ENCODE measurements around the gene GTF2H2C. TPM values are rescaled to one million over a fixed set of nuclear protein-coding genes. Genes with fewer than 3 reads are reported as not detected.

The GTF2H2C gene
- total and polyA plus RNA-seq, 2 of the 8 experiments (the other 6 are each of a cell fraction or from before 2014, with no cell fraction given) = 20.8 to 45.1 TPM

DNA sequence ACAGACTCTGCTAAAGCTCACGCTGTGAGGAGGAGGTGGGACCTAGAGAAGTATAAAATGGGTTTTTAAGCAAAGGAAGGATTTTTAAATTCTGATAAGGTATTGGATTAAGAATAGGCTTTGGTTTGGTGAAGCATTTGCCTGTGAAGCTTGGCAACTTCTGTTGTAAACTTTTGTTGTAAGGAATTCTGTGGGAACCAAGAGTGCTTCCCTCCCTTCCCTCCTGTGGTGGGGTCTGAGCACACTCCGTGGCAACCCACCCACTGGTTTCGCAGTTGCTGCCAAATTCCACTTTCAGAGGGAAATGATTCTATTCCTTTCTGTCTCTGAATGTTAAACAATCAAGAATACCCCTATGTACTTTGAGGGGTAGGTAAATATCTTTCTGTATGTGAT lies 28.6 kb upstream of the GTF2H2C start (continued):
- no peak for TF ChIP-seq CHD7 (IDR thresholded peaks at IDR 0.05; ENCODE audit: insufficient replicate concordance, low read length)
- TF ChIP-seq CHD1 (IDR thresholded peaks at IDR 0.05; ENCODE audit: low read depth, low read length) = no peak
- TF ChIP-seq, protein P1, sequence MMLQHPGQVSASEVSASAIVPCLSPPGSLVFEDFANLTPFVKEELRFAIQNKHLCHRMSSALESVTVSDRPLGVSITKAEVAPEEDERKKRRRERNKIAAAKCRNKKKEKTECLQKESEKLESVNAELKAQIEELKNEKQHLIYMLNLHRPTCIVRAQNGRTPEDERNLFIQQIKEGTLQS (IDR thresholded peaks at IDR 0.05; ENCODE audit: insufficient read depth, low read depth, low read length) = no peak
- TF ChIP-seq GTF2F1 (IDR thresholded peaks at IDR 0.05; ENCODE audit: borderline replicate concordance, low read depth, low read length) = no peak
- TF ChIP-seq SUZ12 (IDR thresholded peaks at IDR 0.05; ENCODE audit: low read length) = no peak
- TF ChIP-seq, protein P2, sequence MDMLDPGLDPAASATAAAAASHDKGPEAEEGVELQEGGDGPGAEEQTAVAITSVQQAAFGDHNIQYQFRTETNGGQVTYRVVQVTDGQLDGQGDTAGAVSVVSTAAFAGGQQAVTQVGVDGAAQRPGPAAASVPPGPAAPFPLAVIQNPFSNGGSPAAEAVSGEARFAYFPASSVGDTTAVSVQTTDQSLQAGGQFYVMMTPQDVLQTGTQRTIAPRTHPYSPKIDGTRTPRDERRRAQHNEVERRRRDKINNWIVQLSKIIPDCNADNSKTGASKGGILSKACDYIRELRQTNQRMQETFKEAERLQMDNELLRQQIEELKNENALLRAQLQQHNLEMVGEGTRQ (IDR thresholded peaks at IDR 0.05; ENCODE audit: low read length) = no peak
- no peak for TF ChIP-seq BRCA1 (IDR thresholded peaks at IDR 0.05; ENCODE audit: low read depth, low read length)
